ENCODE measurements around the gene CYP27B1.

DNA sequence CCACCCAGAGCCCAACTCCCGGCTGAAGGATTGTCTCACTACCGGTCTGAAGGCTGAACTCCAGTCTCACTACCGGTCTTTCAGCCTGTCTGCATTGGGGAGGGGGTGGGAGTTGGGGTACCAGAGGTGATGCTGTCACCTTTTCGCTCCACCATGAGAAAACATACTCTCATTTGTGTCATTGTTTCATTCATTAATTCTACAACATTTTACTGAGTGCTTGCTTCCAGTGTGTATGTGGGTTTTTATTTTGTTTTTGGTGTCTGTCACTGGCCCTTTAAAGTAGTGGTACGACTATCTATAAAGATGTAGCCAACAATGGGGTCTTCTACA lies 14.2 kb downstream of the CYP27B1 start:
- TF ChIP-seq, protein P1, sequence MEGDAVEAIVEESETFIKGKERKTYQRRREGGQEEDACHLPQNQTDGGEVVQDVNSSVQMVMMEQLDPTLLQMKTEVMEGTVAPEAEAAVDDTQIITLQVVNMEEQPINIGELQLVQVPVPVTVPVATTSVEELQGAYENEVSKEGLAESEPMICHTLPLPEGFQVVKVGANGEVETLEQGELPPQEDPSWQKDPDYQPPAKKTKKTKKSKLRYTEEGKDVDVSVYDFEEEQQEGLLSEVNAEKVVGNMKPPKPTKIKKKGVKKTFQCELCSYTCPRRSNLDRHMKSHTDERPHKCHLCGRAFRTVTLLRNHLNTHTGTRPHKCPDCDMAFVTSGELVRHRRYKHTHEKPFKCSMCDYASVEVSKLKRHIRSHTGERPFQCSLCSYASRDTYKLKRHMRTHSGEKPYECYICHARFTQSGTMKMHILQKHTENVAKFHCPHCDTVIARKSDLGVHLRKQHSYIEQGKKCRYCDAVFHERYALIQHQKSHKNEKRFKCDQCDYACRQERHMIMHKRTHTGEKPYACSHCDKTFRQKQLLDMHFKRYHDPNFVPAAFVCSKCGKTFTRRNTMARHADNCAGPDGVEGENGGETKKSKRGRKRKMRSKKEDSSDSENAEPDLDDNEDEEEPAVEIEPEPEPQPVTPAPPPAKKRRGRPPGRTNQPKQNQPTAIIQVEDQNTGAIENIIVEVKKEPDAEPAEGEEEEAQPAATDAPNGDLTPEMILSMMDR (conservative IDR thresholded peaks at IDR 0.05) = no peak
- no peak for TF ChIP-seq ZFX (IDR thresholded peaks at IDR 0.05)
